ENCODE measurements around the gene CCNYL1. TPM values are rescaled to one million over a fixed set of nuclear protein-coding genes. Genes with fewer than 3 reads are reported as not detected.
A peak's percentile ranks its signal among the peaks of the same experiment; 100 is the strongest.

CCNYL1 gene
- total RNA-seq, 2 experiments from 2014 or later = 8.7 to 11.1 TPM

DNA sequence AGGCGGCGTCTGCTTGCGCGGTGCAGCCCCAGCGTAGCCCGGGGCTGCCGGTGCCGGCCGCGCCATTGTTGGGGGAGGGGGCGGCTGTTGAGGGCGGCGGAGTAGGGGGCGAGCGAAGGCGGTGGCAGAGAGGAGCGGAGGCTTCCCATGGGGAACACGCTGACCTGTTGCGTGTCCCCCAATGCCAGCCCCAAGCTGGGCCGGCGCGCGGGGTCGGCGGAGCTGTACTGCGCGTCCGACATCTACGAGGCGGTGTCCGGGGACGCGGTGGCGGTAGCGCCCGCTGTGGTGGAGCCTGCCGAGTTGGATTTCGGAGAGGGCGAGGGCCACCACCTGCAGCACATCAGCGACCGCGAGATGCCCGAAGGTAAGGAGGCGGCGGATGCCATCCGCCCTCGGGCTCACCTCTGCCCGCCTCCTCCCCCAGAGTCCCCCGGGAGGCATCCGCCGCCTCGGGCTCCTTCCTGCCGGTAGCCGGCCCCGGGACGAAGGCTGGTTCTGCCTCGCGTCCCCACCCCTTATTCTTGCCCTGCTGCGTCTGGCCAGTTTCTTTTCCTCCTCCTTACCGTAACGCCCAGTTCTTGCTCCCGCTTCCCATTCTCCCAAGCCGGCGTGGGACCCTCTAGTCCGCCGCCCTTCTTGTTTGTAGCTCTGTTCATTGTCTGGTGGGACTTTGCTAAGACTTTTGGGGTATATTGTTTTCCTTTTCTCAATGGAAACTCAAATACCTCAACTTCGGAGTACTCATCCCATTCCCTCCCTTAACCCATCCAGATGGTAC, 500 bp downstream of the CCNYL1 start:
- Histone ChIP-seq H3K36me3 (ENCODE audit: insufficient read depth, low read length) (no peaks in the 10 kb centered on the region), H3K27ac (ENCODE audit: low read depth in 1 of 2, low read length in 2 of 2) (peak overlapping the region; percentile 34 to 49), H3K27me3 (ENCODE audit: control insufficient read depth in 1 of 2, insufficient read depth in 2 of 2, low read length in 2 of 2) (no peaks in the 10 kb centered on the region), H3K4me1 (ENCODE audit: insufficient read depth, low read length) (peaks cover 23% of the 10 kb centered on the region), H3K4me3 (ENCODE audit: low read length) (peak overlapping the region; percentile 98), H3K9me3 (ENCODE audit: control insufficient read depth in 1 of 2, insufficient read depth in 1 of 2, low read length in 2 of 2) (no peaks in the 10 kb centered on the region)
- Mint-ChIP-seq H3K9me3 (no peaks in the 10 kb centered on the region), H3K36me3 (ENCODE audit: low read depth) (peaks cover 6% of the 10 kb centered on the region), H3K4me1 (ENCODE audit: low read depth) (peaks cover 23% of the 10 kb centered on the region), H3K27me3 (no peaks in the 10 kb centered on the region), H3K27ac (peak overlapping the region; percentile 82), H3K4me3 (peak overlapping the region; percentile 93)
- intact Hi-C loops (cut with DNase I, micrococcal nuclease) = loop anchor here (1.0 to 10.0 kb wide), 9 partner anchors 55 to 1630 kb away; partner anchors contain the start of genes FZD5 (in 1 of the 2), IDH1 (in 1 of the 2), KLF7 (in 1 of the 2) and METTL21A (in 1 of the 2)
- TF ChIP-seq, protein P1, sequence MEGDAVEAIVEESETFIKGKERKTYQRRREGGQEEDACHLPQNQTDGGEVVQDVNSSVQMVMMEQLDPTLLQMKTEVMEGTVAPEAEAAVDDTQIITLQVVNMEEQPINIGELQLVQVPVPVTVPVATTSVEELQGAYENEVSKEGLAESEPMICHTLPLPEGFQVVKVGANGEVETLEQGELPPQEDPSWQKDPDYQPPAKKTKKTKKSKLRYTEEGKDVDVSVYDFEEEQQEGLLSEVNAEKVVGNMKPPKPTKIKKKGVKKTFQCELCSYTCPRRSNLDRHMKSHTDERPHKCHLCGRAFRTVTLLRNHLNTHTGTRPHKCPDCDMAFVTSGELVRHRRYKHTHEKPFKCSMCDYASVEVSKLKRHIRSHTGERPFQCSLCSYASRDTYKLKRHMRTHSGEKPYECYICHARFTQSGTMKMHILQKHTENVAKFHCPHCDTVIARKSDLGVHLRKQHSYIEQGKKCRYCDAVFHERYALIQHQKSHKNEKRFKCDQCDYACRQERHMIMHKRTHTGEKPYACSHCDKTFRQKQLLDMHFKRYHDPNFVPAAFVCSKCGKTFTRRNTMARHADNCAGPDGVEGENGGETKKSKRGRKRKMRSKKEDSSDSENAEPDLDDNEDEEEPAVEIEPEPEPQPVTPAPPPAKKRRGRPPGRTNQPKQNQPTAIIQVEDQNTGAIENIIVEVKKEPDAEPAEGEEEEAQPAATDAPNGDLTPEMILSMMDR (IDR thresholded peaks at IDR 0.05) = no peak
- peak in 13 of 14 experiments; percentile 23 to 75 (median 49) for DNase-seq
- peak; percentile 19 for ATAC-seq (ENCODE audit: poor library complexity)
- ChIA-PET CTCF (interaction anchor here (0.8 to 4.5 kb wide), 5 partner anchors 19 to 539 kb away, joined by 4 to 29 read pairs (median 5); partner anchors contain the start of gene METTL21A), POLR2A (interaction anchor here (0.9 to 3.6 kb wide), 20 partner anchors 8 to 947 kb away, joined by 3 to 102 read pairs (median 4); partner anchors contain the start of genes CREB1, FASTKD2, FZD5 and MDH1B)

DNA sequence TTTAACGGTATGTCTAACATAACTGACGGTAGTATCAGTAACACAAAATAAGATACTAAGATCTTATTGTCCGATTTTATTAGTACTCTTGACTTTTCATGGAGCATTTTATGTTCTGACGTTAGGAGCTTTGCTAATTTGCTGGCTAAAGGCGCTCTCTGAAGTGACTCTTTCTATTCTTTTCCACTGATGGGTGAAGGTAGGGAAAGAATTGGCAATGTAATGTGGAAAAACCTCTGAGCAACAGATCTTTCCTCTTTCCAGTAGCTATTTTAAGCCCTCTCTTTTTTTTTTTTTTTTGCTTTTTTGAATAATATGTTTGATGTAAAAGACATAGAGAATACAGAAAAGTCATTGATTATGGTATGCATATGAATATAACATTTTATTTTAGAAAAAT, 4.6 kb downstream of the CCNYL1 start:
- TF ChIP-seq, protein P1 (IDR thresholded peaks at IDR 0.05) = no peak
- Histone ChIP-seq H3K4me3 (ENCODE audit: low read length) (no peak overlapping the region), H3K27ac (ENCODE audit: low read depth in 1 of 2, low read length in 2 of 2) (no peak overlapping the region), H3K36me3 (ENCODE audit: insufficient read depth, low read length) (no peaks in the 10 kb centered on the region), H3K9me3 (ENCODE audit: control insufficient read depth in 1 of 2, insufficient read depth in 1 of 2, low read length in 2 of 2) (no peaks in the 10 kb centered on the region), H3K4me1 (ENCODE audit: insufficient read depth, low read length) (peaks cover 15% of the 10 kb centered on the region), H3K27me3 (ENCODE audit: control insufficient read depth in 1 of 2, insufficient read depth in 2 of 2, low read length in 2 of 2) (no peaks in the 10 kb centered on the region)
- POLR2A ChIA-PET = interaction anchor here (0.8 to 0.9 kb wide), 3 partner anchors 11 to 186 kb away, joined by 3 to 4 read pairs (median 3); partner anchors contain the start of genes CREB1 and METTL21A
- intact Hi-C loops (cut with DNase I, micrococcal nuclease) = loop anchor here in 1 of 2 experiments (10.0 kb wide), 2 partner anchors 539 to 1551 kb away; partner anchors contain the start of gene IDH1
- Mint-ChIP-seq H3K9me3 (no peaks in the 10 kb centered on the region), H3K27me3 (no peaks in the 10 kb centered on the region), H3K36me3 (ENCODE audit: low read depth) (peaks cover 6% of the 10 kb centered on the region), H3K4me1 (ENCODE audit: low read depth) (peaks cover 23% of the 10 kb centered on the region), H3K27ac (no peak overlapping the region), H3K4me3 (no peak overlapping the region)
- no peak for ATAC-seq (ENCODE audit: poor library complexity)
- CTCF ChIA-PET = interaction anchor here (1.1 kb wide), 1 partner anchor 24 kb away, joined by 4 read pairs; no protein-coding TSS in a partner anchor
- no peak for DNase-seq

DNA sequence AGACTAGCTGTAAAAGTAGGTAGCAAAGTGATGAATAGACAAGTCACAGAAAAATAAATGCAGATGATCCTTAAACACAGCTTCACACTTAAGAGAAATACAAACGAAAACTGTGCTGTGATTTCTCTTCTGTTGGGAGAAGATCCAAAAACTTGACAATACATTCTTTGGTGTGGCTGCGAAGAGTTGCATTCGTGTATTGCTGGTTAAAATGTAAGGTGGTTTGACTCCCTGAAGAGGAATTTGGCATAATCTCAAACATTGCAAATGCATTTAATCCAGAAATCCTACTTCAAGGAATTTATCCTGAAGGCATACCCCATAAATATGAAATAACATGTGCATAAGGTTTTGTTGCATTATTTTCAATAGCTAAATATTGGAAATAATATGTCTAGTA, 7.1 kb downstream of the CCNYL1 start:
- H3K27ac ChIP-seq (ENCODE audit: low read depth in 1 of 2, low read length in 2 of 2) = no peak overlapping the region
- intact Hi-C loops (cut with DNase I, micrococcal nuclease) = loop anchor here in 1 of 2 experiments (10.0 kb wide), 2 partner anchors 536 to 1554 kb away; partner anchors contain the start of gene IDH1
- H3K9me3 Mint-ChIP-seq = no peaks in the 10 kb centered on the region
- H3K4me3 ChIP-seq (ENCODE audit: low read length) = no peak overlapping the region
- H3K36me3 Mint-ChIP-seq (ENCODE audit: low read depth) = no peaks in the 10 kb centered on the region
- H3K4me1 ChIP-seq (ENCODE audit: insufficient read depth, low read length) = no peaks in the 10 kb centered on the region
- no peaks in the 10 kb centered on the region for H3K9me3 ChIP-seq (ENCODE audit: control insufficient read depth in 1 of 2, insufficient read depth in 1 of 2, low read length in 2 of 2)
- ATAC-seq (ENCODE audit: poor library complexity) (no peak), DNase-seq (no peak)
- CTCF ChIA-PET = no interaction called here
- no peak overlapping the region for H3K4me3 Mint-ChIP-seq
- H3K27me3 Mint-ChIP-seq = no peaks in the 10 kb centered on the region
- TF ChIP-seq, protein P1 (IDR thresholded peaks at IDR 0.05) = no peak
- POLR2A ChIA-PET = no interaction called here
- no peaks in the 10 kb centered on the region for H3K36me3 ChIP-seq (ENCODE audit: insufficient read depth, low read length)
- H3K4me1 Mint-ChIP-seq (ENCODE audit: low read depth) = peaks cover 20% of the 10 kb centered on the region
- H3K27ac Mint-ChIP-seq = no peak overlapping the region
- no peaks in the 10 kb centered on the region for H3K27me3 ChIP-seq (ENCODE audit: control insufficient read depth in 1 of 2, insufficient read depth in 2 of 2, low read length in 2 of 2)
